Cardiac septum (tissue), 1 donor: ENCODE results near the gene SERPINE1. TPM values are rescaled to one million over a fixed set of nuclear protein-coding genes. Genes with fewer than 3 reads are reported as not detected.
"Not testable (repeated sequence)": the region's sequence is repeated elsewhere in the genome, so short reads cannot be mapped to it uniquely, and the experiment has no call there.

Experiments used
- DNase-seq: peaks from one replicate; pipeline ENCODE4 v3.0.0-alpha.2; 2020; ENCODE audit warnings: low spot score
- intact Hi-C: fragments of 100-400 bp; cut with DNase I; formaldehyde crosslinking; loops from one replicate; pipeline ENCODE4 v1.14.0; 2022
- total RNA-seq: library from RNA; stranded (reverse); fragmentation: NEBNext Ultra II Directional; extraction: Animal tissue kit (Norgen Biotek cat#: 25700); gene quantifications from one replicate; pipeline ENCODE4 v1.2.1, GENCODE V29; 2021
- donor health status: DM: no; HTN: no; CAD: no.

Gene SERPINE1
- total RNA-seq, 1 donor from 2014 or later: 27.2 TPM

GRCh38 chr7:101099969-101100781 is 26.7 kb upstream of the SERPINE1 start:
- intact Hi-C loops: loop anchor here (2.0 kb wide), 1 partner anchor 17 kb away; no protein-coding TSS in a partner anchor
- DNase-seq: peak; percentile 95

DNA sequence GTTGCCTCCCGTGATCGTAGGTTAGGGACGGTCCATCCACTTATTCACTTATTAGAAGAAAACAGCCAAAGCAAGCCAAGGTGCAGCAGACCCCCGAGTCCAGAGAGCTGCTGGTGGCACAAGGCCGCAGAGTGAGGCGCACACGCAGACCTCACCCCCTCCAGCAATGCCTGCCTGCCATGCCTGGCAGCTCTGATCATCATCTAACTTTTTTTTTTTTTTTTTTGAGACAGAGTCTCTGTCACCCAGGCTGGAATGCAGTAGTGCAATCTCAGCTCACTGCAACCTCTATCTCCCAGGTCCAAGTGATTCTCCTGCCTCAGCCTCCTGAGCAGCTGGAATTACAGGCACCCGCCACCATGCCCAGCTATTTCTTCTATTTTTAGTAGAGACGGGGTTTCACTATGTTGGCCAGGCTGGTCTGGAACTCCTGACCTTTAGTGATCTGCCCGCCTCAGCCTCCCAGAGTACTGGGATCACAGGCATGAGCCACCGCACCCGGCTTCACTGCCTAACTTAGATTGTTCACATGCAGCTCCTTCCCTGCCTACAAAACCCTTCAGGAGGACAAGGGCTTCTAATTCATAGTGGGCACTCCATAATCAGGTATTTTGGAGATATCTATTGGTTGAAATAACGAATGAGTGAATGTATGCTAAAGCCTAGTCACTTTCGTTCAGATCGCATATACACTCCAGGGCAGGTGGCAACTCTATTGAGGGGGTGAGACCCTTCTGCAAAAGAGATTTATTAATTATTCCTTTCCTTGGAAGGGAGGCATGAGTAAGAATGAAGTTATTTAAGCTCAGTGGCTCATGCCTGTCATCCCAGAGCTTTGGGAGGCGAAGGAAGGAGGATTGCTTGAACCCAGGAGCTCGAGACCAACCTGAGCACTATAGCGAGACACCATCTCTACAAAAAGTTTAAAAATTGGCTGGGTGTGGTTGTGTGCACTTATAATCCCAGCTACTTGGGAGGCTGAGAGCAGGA is 25.8 kb upstream of the SERPINE1 start:
- DNase-seq: no peak
- intact Hi-C loops: loop anchor here (2.0 kb wide), 1 partner anchor 16 kb away; no protein-coding TSS in a partner anchor

GRCh38 chr7:101102026-101102425 is 24.9 kb upstream of the SERPINE1 start:
- intact Hi-C loops: no loop called here

GRCh38 chr7:101103701-101104100 is 23.2 kb upstream of the SERPINE1 start:
- DNase-seq, intact Hi-C loops: not testable (repeated sequence)

More at GRCh38 chr7:101102026-101102425, 24.9 kb upstream of the SERPINE1 start:
- no peak for DNase-seq

DNA sequence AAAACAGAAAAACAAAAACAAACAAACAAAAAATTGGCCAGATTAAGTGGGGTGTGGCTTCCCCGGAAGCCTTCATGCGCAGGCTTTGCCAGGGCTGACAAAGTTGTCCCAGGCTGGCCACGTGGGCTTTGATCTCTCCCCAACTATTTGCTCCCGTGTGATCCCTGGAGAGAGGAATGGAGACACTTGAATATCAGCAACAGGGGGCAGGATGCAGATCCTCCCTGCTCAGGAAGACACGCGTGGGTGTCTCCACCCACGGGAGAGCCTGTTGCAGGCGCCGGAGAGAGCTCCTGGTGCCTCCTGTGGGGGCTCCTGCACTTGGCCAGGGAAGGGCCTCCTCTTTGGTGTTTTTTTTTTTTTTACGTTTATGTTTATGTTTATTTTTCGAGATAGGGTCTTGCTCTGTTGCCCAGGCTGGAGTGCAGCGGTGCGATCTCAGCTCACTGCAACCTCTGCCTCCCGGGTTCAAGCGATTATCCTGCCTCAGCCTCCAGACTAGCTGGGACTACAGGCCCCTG is 22.7 kb upstream of the SERPINE1 start:
- intact Hi-C loops: no loop called here
- no peak for DNase-seq

DNA sequence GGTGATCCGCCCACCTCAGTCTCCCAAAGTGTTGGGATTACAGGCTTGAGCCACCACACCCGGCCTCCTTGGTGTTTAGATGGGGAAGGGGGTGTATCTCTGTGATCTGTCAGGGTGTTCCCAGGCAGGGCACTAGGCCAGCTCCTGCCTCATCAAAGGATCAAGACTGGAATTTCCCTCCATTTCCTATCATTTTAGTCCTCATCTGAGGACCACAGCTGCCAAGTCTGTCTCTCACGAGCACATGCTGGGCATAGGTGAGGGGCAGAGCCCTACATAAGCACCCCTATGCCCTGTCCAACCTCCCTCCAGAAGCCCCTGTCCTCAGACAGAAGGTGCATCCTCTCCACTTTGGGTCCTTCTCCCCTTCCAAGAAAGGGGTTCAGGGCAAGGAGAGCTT is 22.1 kb upstream of the SERPINE1 start:
- intact Hi-C loops: no loop called here
- no peak for DNase-seq

DNA sequence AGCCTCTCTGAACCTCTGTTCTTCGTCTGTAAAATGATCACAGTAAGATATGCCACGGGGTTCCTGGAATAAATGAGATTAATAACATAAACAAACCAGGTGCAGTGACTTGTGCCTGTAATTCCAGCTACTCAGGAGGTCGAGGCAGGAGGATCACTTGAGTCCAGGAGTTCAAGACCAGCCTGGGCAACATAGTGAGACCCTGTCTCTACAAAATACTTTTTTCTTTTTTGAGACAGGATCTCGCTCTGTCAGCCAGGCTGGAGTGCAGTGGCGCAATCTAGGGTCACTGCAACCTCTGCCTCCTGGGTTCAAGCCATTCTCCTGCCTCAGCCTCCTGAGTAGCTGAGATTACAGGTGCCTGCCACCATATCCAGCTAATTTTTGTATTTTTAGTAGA is 21.7 kb upstream of the SERPINE1 start:
- intact Hi-C loops, DNase-seq: not testable (repeated sequence)

DNA sequence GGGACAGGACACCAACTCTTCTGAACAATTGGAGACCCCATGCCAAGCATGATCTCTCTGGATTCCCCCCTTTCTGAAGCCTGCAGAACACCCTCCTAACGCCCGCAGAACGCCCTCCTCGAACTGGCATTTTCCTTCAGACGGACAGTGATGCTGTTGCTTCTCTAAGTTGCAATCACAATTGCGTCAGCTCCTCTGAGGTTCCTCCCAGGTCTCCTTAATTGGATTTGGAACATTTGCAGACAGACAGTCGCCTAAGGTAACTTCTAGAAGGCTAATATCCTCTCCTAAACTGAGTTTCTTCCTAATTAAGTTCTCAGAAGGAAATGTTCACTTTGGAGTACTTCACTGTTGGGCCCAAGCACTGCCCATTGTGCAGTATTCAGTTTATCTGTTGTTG is 20.5 kb upstream of the SERPINE1 start:
- intact Hi-C loops: no loop called here

GRCh38 chr7:101108330-101108857 is 18.5 kb upstream of the SERPINE1 start:
- DNase-seq: peak; percentile 81
- intact Hi-C loops: no loop called here

More for the DNA sequence above, 20.5 kb upstream of the SERPINE1 start:
- no peak for DNase-seq

- DNase-seq: no peak
- intact Hi-C loops: no loop called here
These were observed 17.9 kb upstream of the SERPINE1 start for GRCh38 chr7:101108961-101109360.

- DNase-seq: no peak
- intact Hi-C loops: no loop called here
These were observed 17.5 kb upstream of the SERPINE1 start for GRCh38 chr7:101109368-101109767.

- intact Hi-C loops: no loop called here
- no peak for DNase-seq
These were observed 15.6 kb upstream of the SERPINE1 start for GRCh38 chr7:101111261-101111660.

DNA sequence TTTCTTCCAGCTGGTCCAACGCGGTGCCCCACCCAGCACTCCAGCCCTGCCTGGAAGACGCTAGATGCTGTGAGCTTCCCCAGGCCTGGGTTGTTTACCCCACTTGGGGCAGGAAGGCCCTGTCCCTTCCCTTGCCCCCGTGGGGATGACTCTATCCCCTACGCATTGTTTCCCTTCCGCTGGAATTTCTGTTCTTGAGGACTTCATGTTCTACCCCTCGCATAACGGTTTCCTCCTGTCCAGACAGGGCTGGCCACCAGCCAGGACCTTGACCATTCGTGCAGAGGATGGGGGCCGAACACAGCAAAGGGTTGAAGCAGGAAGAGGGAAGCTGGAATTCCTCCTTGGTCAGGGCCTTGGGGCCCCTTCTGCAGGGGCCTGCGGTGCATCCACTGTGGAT is 14.7 kb upstream of the SERPINE1 start:
- intact Hi-C loops: no loop called here
- DNase-seq: peak; percentile 82

DNA sequence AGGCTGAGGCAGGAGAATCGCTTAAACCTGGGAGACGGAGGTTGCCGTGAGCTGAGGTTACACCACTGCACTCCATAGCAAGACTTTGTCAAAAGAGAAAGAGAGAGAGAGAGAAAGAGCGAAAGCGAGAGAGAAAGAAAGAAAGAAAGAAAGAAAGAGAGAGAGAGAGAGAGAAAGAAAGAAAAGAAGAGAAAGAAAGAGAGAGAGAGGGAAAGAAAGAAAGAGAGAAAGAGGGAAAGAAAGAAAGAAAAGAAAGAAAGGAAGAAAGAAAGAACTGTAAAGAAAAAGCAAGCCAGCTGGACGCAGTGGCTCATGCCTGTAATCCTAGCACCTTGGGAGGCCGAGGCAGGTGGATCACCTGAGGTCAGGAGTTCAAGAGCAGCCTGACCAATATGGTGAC is 13.8 kb upstream of the SERPINE1 start:
- DNase-seq, intact Hi-C loops: not testable (repeated sequence)

DNA sequence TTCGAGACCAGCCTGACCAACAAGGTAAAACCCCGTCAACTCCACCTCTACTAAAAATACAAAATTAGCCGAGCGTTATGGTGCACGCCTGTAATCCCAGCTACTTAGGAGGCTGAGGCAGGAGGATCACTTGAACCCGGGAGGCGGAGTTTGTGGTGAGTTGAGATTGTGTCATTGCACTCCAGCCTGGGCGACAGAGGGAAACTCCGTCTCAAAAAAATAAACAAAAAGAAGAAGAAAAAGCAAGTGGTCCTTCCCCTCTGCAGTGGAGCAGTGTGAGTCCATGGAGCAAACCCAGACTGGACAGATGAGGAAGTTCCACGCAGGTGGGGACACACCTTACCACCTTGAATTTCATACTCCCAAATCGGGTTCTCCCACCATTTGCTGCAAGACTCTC is 13.1 kb upstream of the SERPINE1 start:
- intact Hi-C loops: no loop called here
- no peak for DNase-seq

GRCh38 chr7:101114492-101114891 is 12.4 kb upstream of the SERPINE1 start:
- no peak for DNase-seq
- intact Hi-C loops: no loop called here

DNA sequence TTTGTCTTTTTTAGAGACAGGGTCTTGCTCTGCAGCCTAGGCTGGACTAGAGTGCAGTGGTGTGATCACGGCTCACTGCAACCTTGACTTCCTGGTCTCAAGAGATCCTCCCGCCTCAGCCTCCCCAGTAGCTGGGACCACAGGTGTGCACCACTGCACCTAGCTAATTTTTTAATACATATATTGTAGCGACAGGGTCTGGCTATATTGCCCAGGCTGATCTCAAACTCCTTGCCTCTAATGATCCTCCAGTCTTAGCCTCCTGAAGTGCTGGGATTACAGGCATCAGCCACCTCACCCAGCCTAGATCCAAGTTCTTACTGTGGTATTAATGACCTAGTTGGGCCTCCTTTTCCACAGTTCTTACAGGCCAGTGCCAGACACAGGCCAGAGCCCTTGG is 11.7 kb upstream of the SERPINE1 start:
- DNase-seq: no peak
- intact Hi-C loops: no loop called here

GRCh38 chr7:101116898-101117297 is 10.0 kb upstream of the SERPINE1 start:
- intact Hi-C loops: loop anchor here (2.0 kb wide), 1 partner anchor 16 kb away; no protein-coding TSS in a partner anchor
- DNase-seq: no peak

DNA sequence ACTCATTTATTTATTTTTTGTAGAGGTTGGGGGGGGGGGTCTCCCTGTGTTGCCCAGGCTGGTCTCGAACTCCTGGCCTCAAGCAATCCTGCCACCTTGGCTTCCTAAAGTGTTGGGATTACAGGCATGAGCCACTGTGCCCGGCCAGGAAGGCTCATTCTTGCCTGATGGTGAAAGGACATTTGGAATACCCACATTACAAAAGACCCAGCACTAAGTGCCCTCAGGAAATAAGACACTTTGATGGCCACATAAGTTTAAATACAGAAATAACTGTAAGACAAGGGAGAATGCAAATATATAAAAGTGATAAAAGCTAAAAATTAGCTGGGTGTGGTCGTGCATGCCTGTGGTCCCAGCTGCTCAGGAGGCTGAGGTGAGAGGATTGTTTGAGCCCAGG is 8.0 kb upstream of the SERPINE1 start:
- intact Hi-C loops: no loop called here
- DNase-seq: no peak

- intact Hi-C loops: no loop called here
- no peak for DNase-seq
These were observed 7.0 kb upstream of the SERPINE1 start for GRCh38 chr7:101119876-101120275.
